AG04450 (cell line): ENCODE results near the gene CRYGN. TPM values are rescaled to one million over a fixed set of nuclear protein-coding genes. Genes with fewer than 3 reads are reported as not detected.

Source experiments
- CTCF ChIA-PET: fragments of 300-600, 350-600 bp; formaldehyde crosslinking; extraction: SDS; loops from one replicate; lab custom pipeline; 2022; ENCODE audit warnings: antibody characterized with exemption, inconsistent platforms; lab: Charles Lee
- POLR2A ChIA-PET: fragments of 350-600 bp; formaldehyde crosslinking; extraction: SDS; loops from one replicate; lab custom pipeline; 2021; ENCODE audit warnings: antibody characterized with exemption, inconsistent platforms; lab: Yijun Ruan, JAX
- DNase-seq: peaks from one replicate; pipeline ENCODE4 v3.0.0-alpha.2; 2011; ENCODE audit warnings: low read depth, low spot score
- H3K27ac ChIP-seq: one replicate; pipeline ENCODE4 v1.5.1; 2012; ENCODE audit warnings: low read depth, low read length, control low read depth
- H3K27me3 ChIP-seq: one replicate; pipeline ENCODE4 v1.6.0; 2012; ENCODE audit warnings: low read length; ENCODE audit not compliant: control insufficient read depth, insufficient read depth
- H3K4me3 ChIP-seq: 2 replicates; pipeline ENCODE4 v1.5.1; 2011; ENCODE audit warnings: mild to moderate bottlenecking, low read depth, low read length, control low read depth
- H3K9me3 ChIP-seq: 2 replicates; pipeline ENCODE4 v1.5.1; 2012; ENCODE audit warnings: low read length; ENCODE audit not compliant: control insufficient read depth, insufficient read depth
- polyA plus RNA-seq: library from polyadenylated mRNA; depleted of rRNA; stranded (reverse); fragments of >200 nt; gene quantifications from 2 replicates; pipeline ENCODE4 v1.2.3, GENCODE V29; 2011
- TF ChIP-seq, protein P1 (sequence below): IDR thresholded peaks from 2 replicates; pipeline ENCODE4 v1.5.1; 2011; ENCODE audit warnings: low read depth, low read length, control low read depth, inconsistent platforms

Gene CRYGN
- polyA plus RNA-seq, 1 experiment = not detected

DNA sequence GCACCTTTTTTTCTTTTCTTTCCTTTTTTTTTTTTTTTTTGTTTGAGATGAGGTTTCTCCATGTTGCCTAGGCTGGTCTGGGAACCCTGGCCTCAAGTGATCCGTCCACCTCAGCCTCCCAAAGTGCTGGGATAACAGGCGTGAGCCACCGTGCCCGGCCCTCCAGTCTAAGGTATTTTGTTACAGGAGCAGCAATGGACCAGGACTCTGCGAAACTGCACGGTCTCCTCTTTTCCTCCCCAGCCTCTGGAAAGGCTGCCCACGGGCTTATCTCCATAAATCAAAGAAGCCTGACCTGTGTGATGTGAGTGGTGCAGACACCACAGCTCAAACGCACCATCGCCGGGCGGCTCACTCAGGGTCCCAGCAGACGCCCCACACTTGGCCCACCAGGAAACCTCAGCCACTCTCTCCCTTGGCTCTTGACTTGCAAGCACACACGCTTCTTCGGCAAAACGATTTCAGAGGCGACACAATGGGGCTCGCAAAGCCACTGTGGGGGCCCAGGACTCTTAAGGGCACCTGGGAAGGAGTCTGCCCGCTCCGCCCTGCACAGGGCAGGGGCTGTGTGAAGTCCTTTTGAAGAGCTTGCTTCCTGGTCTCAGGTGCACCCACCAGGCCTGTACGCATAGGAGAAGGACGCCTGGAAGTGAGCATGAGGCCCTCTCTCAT is 50.7 kb downstream of the CRYGN start:
- peaks cover 53% of the 10 kb centered on the region for H3K27me3 ChIP-seq
- POLR2A ChIA-PET = no interaction called here
- DNase-seq = no peak
- no peak overlapping the region for H3K27ac ChIP-seq
- TF ChIP-seq, protein P1, sequence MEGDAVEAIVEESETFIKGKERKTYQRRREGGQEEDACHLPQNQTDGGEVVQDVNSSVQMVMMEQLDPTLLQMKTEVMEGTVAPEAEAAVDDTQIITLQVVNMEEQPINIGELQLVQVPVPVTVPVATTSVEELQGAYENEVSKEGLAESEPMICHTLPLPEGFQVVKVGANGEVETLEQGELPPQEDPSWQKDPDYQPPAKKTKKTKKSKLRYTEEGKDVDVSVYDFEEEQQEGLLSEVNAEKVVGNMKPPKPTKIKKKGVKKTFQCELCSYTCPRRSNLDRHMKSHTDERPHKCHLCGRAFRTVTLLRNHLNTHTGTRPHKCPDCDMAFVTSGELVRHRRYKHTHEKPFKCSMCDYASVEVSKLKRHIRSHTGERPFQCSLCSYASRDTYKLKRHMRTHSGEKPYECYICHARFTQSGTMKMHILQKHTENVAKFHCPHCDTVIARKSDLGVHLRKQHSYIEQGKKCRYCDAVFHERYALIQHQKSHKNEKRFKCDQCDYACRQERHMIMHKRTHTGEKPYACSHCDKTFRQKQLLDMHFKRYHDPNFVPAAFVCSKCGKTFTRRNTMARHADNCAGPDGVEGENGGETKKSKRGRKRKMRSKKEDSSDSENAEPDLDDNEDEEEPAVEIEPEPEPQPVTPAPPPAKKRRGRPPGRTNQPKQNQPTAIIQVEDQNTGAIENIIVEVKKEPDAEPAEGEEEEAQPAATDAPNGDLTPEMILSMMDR = no peak
- H3K9me3 ChIP-seq = no peaks in the 10 kb centered on the region; the same call in 1 of the 2 replicates
- no peak overlapping the region for H3K4me3 ChIP-seq
- CTCF ChIA-PET = no interaction called here

DNA sequence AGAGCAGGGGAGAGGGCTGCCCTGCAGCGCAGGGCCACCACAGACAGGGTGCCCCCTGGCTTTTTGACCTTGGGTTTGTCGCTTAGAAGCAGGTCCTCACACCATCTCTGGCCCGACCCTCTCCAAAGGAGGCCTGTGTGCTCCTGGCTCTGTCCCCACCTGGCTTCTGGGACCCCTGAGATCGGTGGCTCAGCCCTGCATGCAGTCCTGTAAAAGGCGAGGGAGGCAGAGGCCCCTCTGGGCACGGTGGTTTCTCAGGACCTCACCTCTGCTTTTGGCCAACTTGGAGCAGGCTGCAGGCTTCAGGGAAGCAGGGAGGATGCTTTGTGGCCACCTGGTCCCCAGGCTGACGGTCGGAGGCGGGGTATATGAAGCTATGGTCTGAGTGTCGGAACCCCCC is 51.5 kb downstream of the CRYGN start:
- no peak overlapping the region for H3K27ac ChIP-seq
- no peak for DNase-seq
- H3K27me3 ChIP-seq = peaks cover 58% of the 10 kb centered on the region
- TF ChIP-seq, protein P1 = no peak
- POLR2A ChIA-PET = no interaction called here
- H3K4me3 ChIP-seq = no peak overlapping the region
- no peaks in the 10 kb centered on the region; the same call in 1 of the 2 replicates for H3K9me3 ChIP-seq
- CTCF ChIA-PET = no interaction called here

GRCh38 chr7:151388007-151388297 is 52.0 kb downstream of the CRYGN start:
- Histone ChIP-seq H3K27me3 (peaks cover 61% of the 10 kb centered on the region), H3K27ac (no peak overlapping the region), H3K4me3 (no peak overlapping the region), H3K9me3 (no peaks in the 10 kb centered on the region; the same call in 1 of the 2 replicates)
- POLR2A ChIA-PET = no interaction called here
- no peak for DNase-seq
- CTCF ChIA-PET = no interaction called here
- TF ChIP-seq, protein P1 = no peak

DNA sequence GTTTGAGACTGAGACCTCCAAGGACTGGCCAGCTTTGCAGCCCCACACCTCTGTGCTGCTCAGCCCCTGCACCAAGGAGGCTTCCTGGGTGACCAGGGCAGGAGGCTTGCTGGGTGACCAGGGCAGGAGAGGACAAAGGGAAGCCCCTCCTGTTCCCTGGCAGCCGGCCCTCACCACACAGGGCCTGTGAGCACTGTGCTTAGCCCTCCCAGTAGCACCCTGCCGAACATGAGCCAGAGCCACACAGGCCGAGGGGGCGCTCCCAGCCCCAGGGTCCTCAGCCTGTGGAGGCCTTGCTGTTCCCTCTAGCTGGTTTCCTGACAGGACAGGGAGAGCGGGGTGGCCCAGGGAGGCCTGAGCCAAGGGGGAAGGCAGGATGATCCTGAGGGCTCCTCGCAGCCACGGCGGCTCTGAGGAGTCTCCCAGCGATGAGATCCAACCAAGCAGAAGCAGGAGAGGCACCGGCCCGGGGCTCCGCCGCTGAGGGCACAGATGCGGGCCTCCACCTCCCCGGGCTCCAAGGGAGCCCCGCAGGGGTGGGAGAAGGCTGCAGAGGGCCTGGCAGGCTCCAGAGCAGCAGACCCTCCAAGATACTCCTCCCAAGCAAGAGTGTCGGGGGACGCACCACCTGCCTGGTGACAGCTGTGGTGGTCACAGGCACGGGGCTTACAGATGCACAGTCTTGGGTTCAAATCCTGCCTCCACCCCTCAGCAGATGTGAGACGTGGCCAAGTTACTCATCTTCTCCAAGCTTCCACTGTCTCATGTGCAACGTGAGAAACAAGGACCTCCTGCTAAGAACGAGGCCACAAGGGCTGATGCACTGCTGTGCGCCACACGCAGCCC is 52.6 kb downstream of the CRYGN start:
- CTCF ChIA-PET = no interaction called here
- Histone ChIP-seq H3K4me3 (no peak overlapping the region), H3K9me3 (no peaks in the 10 kb centered on the region; the same call in 1 of the 2 replicates), H3K27me3 (peaks cover 62% of the 10 kb centered on the region), H3K27ac (no peak overlapping the region)
- no peak for DNase-seq
- TF ChIP-seq, protein P1 = no peak
- POLR2A ChIA-PET = no interaction called here
